Subcutaneous adipose tissue (tissue), 4 donors: ENCODE results near the gene TSSK2. TPM values are rescaled to one million over a fixed set of nuclear protein-coding genes. Genes with fewer than 3 reads are reported as not detected.

Experiments
- total RNA-seq, 4 donors: library from RNA; depleted of rRNA; stranded (reverse); fragments of >200 nt; gene quantifications; one replicate each; pipeline ENCODE4 v1.1.0, GENCODE V29; 2016
- TF ChIP-seq, protein P1 (sequence below): fragments of 450-650 bp; IDR thresholded peaks from one replicate; pipeline ENCODE4 v1.5.1; 2016; ENCODE audit warnings: low read depth, mild to moderate bottlenecking, control low read depth, antibody characterized with exemption, moderate library complexity

Gene TSSK2
- total RNA-seq, 4 donors from 2014 or later: not detected

DNA sequence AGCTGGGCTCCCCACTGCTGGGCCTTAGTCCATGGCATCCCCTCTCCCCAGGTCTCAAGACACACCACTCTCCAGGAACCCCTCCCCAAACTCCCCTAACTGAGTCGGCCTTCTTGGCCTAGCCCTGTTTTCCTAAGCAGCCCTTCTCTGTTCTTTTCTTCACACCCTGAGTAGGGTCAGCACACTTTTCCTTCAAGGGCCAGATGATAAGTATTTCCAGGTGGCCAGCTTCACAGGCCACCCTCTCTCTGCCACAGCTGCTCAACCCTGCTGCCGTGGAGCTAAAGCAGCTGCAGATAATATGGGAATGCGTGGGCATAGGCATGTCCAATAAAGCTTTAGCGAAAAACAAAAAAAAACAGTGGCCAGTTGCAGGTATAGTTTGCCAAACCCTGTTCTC is 33.0 kb upstream of the TSSK2 start:
- TF ChIP-seq, protein P1, sequence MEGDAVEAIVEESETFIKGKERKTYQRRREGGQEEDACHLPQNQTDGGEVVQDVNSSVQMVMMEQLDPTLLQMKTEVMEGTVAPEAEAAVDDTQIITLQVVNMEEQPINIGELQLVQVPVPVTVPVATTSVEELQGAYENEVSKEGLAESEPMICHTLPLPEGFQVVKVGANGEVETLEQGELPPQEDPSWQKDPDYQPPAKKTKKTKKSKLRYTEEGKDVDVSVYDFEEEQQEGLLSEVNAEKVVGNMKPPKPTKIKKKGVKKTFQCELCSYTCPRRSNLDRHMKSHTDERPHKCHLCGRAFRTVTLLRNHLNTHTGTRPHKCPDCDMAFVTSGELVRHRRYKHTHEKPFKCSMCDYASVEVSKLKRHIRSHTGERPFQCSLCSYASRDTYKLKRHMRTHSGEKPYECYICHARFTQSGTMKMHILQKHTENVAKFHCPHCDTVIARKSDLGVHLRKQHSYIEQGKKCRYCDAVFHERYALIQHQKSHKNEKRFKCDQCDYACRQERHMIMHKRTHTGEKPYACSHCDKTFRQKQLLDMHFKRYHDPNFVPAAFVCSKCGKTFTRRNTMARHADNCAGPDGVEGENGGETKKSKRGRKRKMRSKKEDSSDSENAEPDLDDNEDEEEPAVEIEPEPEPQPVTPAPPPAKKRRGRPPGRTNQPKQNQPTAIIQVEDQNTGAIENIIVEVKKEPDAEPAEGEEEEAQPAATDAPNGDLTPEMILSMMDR: no peak

DNA sequence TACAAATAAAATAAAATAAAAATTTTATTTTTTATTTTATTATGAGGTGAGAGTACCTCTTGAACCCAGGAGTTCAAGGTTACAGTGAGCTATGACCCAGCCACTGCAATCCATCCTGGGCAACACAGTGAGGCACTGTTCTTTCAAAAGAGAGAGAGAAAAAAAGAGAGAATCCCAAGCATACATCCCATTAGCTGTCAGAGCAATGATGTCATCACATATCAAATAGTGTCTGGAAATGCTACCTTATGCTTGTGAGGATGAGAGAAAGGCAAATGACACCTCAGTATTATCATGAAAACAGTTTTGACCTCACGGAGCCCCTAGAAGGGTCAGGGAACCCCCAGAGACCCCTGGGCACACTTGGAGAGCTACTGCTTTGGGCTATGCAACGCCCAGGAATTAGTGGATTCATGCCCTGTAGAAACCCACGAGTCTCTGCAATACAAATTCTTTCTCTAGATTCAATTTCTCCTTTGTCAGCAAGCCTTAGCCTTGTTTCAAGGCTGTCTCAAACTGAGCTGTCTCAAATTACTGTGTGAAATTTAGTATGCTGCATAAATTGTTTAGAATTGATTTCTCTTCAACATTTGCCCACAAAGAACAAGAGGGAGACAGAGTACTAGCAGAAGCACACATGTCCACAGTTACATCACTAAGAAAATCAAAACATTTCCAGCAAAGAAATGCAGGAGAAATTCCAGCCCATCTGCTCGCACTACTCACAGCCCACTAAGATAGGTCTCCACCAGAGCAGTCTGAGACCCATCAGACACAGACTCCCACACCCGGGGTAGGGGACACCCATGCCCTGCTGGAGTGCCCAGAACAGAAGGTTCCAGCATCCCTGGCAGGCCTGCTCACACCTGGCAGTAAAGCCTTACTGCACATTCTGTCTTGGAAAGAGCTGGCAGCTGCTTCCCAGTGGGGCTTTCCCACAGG is 27.0 kb upstream of the TSSK2 start:
- TF ChIP-seq, protein P1: no peak

DNA sequence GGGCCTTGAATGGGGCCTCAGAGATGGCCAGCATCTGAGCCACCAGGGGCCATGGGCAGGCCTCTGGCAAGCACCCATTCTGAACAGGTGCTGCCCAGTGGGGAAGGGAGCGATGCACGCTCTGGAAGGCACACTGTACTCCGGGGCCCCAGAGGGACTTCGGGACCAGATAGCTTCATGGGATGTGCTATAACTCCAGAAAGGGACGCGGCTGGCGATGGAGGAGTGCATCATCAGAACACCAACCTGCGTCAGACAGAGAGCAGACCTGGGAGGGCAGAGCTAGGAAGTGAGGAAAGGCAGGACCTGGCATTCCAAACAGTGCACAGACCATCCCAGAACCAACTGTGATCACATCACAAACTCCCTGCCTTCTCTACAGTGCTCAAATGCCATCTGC is 25.7 kb upstream of the TSSK2 start:
- TF ChIP-seq, protein P1: no peak

DNA sequence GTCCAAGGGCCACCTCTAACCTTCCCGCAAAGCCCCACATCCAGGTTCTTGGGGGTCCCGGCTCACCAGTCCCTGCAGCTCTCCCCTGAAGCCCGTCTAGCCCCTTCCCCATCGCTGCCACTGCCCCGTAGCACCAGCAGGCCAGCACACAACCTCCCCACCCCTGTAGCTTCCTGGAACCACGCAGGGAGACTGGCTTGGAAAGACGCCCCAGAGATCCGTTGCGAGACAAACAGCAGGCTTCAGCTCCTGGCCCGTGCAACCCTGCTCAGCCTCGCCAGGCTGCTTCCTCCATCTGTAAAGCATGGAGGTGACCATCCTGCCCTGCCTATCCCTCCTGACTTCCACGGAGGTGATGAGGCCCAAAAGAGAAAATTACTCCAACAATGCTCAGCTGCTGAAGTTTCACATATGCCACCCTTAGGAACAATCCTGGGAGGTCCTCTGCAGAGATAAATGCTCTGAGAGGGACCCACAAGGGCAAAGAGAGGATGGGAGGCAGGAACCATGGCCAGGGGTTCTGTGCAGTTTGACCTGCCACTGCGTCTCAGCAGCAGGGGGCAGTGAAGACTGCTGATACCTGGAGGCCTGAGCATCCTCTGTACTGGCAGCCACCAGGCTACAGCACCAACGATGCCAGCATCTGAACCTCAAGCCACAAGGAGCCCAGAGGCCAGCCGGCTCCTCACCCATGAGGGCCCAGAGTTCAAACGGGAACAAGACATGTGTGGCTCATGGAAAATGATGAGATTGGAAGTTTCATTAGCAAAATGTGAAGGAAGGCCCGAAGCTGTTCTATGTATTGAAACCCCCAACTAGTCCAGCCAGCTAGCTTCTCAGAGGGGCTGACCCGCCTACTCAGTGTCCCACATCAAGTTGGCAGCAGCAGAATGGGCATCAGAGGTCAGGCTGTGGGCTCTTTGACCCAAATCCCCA is 25.0 kb upstream of the TSSK2 start:
- TF ChIP-seq, protein P1: no peak

DNA sequence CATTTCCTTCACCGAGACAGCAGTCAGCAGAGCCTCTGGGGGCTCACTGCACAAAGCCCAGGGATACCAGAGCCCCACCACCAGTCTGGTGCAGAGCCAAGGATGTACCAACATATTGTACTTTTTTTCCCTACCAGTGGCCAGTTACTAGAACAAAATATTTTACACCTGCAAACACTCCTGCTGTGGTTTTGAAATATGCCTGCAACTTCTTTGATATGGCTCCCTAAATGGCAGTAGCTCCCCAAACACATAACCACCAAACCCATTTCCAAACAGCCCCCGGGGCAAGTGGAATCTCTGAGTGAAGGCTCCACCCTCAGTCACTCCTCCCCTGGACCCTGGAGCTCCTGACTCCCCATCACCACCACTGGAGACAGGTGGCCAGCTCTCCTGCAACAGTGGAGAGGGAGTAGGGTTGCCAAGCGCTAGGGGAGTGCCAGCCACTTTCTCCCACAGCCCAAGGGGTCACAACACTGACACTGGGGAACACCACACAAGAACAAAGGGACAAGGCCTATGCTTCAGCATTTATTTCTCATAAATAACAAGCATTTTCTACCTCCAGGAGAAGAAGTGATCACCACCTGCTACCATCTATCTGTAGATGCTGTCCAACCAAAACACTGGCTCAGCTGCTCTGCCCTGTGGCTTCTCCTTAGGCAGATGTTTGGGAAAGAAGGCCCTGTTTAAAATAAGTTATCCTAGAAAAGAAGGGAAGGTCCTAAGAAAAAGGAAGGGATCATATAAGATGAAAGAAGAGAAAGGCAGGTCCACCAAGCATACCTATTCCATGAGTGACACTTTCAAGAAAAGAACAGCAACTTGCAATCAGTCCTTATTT is 24.0 kb upstream of the TSSK2 start:
- TF ChIP-seq, protein P1: no peak

DNA sequence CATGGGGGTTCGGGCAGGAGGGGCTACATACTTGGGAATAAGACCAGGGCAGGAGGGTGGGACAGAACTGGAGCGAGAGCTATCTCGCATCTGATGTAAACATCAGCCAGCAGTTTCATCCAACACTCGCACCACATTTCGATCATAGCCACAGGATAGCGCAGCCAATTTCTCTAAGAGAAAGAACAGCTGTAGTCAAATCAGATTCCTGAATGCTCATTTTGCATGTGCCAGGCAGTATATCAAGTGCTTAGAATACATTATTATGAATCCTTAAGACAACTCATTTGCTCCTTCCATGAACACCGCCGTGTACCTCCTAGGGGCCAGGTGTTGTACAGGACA is 23.4 kb upstream of the TSSK2 start:
- TF ChIP-seq, protein P1: no peak
